GM21528 (cell line): ENCODE measurements around the gene PURA.
A peak's percentile ranks its signal among the peaks of the same experiment; 100 is the strongest.

Source experiments
- ATAC-seq: cut with Tn5 transposase; IDR thresholded peaks from one replicate; pipeline ENCODE4 v1.9.1; 2021; ENCODE audit warnings: mild to moderate bottlenecking, moderate library complexity; ENCODE audit not compliant: unreplicated experiment, low FRiP score

The PURA gene

DNA sequence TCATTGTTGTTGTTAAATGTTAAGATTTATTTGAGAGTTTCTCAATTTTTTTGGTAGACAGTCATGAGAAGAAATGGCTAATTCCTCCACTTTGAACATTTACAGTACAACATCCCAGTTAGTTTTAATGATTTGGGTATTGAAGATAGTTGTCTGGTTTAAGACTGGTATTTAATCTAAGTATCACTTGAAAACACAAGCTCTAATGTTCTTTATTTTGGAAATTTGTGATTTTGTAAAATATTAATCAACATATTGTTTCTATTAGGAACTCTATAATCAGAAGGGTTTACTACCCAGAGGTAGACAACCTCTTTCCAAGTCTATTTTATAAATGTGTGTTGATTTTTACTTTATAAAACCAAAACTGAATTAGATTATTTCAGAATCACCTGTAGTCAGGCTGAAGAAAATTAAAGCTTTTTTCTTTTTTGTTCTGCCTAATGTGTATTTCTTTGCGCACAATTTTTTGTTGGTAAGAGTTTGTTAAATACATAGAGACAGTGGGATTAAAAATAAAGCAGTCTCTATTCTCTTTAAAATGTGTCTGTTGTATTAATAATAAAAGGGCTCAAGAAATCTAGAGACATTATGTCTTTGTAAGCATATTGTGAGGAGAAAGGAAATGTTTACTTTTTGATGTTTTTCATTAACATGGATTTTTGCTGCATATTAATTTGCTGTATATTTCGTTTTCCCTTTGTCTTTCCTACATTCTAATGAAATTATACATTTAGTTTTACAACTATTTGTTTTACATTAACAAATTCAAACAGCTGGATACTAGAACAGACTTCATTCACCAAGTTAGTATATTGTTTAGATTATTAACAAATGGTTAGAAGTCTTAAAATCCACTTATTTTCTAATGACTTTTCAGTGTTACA is 3.9 kb upstream of the PURA start:
- ATAC-seq: no peak

DNA sequence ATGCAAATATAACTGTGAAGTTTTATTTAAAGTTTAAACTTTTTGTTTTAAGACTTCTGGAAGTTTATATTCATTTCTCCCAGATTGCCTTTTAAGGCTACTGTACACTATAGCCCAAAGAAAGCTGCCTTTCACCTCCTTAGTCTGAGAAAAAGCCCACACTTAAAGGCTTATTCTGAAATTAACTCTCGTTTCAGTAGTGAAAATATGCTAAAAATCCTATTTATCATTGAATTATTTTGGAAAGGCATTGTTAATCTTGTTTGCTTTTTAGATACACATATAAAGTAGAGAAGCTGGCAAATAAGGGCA is 3.3 kb upstream of the PURA start:
- no peak for ATAC-seq

GRCh38 chr5:140111011-140111858 is 2.7 kb upstream of the PURA start:
- ATAC-seq: no peak

DNA sequence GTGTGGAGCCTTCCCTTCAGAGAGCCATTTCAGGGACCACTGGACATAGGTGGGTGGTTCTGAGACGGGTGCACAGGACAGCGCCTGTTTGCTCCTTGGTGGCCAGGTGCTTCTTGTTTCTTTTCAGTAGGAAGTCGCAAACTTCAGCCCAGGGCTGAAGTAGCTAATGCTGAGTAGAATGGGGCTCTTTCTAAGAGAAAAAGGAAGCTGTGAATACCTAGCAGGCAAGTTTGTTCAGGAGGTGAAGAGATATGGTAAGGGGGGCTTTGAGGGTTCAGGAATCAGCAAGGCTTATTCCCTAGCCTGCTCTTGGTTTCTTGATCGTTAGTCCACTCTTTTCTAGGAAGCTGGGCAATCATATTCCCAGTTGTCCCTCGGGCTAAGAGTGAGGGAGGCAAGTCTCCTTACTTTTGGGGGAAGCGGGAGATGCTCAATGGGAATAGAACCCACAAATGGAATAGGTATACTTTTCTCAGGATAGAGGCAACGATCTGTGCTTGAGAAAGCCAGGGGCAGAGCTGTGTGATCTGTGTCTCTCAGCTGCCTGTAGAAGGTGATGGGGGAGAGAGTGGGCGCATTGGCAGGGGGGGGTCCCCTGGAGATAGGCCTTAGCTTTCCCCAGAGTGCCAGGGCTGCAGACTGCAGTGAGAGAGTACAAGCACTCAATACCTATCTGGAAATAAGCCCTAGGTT is 1.9 kb upstream of the PURA start:
- ATAC-seq: no peak

GRCh38 chr5:140112685-140113179 is 1.2 kb upstream of the PURA start:
- ATAC-seq: no peak

GRCh38 chr5:140113180-140113698 is 670 bp upstream of the PURA start:
- no peak for ATAC-seq

DNA sequence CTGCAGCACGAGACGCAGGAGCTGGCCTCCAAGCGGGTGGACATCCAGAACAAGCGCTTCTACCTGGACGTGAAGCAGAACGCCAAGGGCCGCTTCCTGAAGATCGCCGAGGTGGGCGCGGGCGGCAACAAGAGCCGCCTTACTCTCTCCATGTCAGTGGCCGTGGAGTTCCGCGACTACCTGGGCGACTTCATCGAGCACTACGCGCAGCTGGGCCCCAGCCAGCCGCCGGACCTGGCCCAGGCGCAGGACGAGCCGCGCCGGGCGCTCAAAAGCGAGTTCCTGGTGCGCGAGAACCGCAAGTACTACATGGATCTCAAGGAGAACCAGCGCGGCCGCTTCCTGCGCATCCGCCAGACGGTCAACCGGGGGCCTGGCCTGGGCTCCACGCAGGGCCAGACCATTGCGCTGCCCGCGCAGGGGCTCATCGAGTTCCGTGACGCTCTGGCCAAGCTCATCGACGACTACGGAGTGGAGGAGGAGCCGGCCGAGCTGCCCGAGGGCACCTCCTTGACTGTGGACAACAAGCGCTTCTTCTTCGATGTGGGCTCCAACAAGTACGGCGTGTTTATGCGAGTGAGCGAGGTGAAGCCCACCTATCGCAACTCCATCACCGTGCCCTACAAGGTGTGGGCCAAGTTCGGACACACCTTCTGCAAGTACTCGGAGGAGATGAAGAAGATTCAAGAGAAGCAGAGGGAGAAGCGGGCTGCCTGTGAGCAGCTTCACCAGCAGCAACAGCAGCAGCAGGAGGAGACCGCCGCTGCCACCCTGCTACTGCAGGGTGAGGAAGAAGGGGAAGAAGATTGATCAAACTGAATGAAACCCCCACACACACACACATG is 654 bp downstream of the PURA start:
- ATAC-seq: peak; percentile 39

DNA sequence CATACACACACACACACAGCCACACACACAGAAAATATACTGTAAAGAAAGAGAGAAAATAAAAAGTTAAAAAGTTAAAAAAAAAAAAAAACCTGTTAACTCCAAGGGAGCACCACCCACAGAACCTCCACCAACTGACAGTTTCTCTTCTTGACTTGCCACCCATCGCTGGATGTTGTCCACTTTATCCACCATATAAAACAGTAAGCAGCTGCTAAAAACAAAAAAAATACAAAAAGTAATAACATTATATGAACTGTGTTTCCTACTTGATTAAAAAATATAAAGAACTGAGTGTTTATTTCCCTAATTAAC is 1.2 kb downstream of the PURA start:
- ATAC-seq: no peak

- no peak for ATAC-seq
Observed at GRCh38 chr5:140116716-140117115, 2.8 kb downstream of the PURA start.

GRCh38 chr5:140117523-140117922 is 3.6 kb downstream of the PURA start:
- no peak for ATAC-seq

GRCh38 chr5:140118302-140118936 is 4.5 kb downstream of the PURA start:
- ATAC-seq: no peak

DNA sequence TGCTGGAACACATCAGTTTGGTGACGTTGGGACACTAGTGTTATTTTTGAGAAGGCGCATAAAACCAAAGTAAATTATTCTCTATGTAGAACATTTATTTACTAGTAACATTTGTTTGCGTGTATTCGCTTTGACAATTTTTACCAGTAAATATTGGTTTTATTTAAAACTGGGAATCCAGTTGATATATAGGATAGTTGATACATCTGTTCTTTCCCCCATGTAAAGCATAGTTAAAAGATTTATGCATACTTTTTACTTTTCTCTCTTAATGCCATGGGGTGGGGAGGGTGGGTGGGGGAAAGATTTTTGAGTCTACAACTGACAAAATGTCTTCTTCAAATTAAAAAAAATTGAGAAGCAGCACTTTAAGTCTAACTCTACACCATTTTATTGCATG is 11.7 kb downstream of the PURA start, which contains the start of gene IGIP:
TSS of gene IGIP (plus strand) at position 301 of the 400 bp plus-strand sequence. CDS start 2,540 bp downstream, outside the sequence.
- no peak for ATAC-seq

- no peak for ATAC-seq
Observed at GRCh38 chr5:140126315-140127012, 12.6 kb downstream of the PURA start.

DNA sequence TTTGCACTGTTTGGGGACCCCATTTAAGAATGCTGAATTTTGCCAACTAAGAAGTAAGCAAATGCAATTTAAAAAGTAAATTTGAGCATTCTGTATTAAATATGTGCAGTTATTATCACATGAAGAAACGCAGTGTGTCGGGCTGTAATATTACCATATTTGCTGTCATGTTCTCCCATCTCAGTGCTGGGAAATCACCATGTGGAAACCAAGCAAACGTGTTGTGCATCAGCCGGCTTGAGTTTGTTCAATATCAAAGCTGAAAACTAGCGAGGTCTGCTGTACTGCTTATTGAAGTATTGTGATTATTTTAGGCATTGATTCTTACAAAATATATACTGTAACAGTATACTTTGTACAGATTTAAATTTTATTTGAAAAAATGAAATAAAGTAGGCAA is 14.5 kb downstream of the PURA start:
- ATAC-seq: no peak

GRCh38 chr5:140130949-140131733 is 17.2 kb downstream of the PURA start:
- no peak for ATAC-seq

GRCh38 chr5:140131967-140132409 is 18.1 kb downstream of the PURA start:
- no peak for ATAC-seq

GRCh38 chr5:140133514-140134167 is 19.7 kb downstream of the PURA start:
- no peak for ATAC-seq
